Erythroblast (primary cell): ENCODE measurements around the gene CFAP210.

Experiments used
- GATA1 ChIP-seq: IDR thresholded peaks from 2 replicates; pipeline ENCODE4 v1.6.1; 2011; ENCODE audit warnings: low read depth, mild to moderate bottlenecking, control low read depth, low read length, moderate library complexity
- POLR2A ChIP-seq: IDR thresholded peaks from 2 replicates; pipeline ENCODE4 v1.6.1; 2011; ENCODE audit warnings: mild to moderate bottlenecking, low read length

GRCh38 chr2:169716938-169717690 is 22.9 kb upstream of the CFAP210 start:
- TF ChIP-seq POLR2A (no peak), GATA1 (no peak)
